Stimulated activated CD8-positive, alpha-beta memory T cell treated with anti-CD3 and anti-CD28 coated beads, Interleukin-12 subunit alpha, Interleukin-12 subunit beta, amount 100 ng/mL, for 1 hour (primary cell): ENCODE data around the gene ICAM4.
A peak's percentile ranks its signal among the peaks of the same experiment; 100 is the strongest.
"Not testable (repeated sequence)": the region's sequence is repeated elsewhere in the genome, so short reads cannot be mapped to it uniquely, and the experiment has no call there.

Experiments
- DNase-seq: peaks from one replicate; pipeline ENCODE4 v3.0.0-alpha.2; 2020; ENCODE audit warnings: low read depth

Gene ICAM4

DNA sequence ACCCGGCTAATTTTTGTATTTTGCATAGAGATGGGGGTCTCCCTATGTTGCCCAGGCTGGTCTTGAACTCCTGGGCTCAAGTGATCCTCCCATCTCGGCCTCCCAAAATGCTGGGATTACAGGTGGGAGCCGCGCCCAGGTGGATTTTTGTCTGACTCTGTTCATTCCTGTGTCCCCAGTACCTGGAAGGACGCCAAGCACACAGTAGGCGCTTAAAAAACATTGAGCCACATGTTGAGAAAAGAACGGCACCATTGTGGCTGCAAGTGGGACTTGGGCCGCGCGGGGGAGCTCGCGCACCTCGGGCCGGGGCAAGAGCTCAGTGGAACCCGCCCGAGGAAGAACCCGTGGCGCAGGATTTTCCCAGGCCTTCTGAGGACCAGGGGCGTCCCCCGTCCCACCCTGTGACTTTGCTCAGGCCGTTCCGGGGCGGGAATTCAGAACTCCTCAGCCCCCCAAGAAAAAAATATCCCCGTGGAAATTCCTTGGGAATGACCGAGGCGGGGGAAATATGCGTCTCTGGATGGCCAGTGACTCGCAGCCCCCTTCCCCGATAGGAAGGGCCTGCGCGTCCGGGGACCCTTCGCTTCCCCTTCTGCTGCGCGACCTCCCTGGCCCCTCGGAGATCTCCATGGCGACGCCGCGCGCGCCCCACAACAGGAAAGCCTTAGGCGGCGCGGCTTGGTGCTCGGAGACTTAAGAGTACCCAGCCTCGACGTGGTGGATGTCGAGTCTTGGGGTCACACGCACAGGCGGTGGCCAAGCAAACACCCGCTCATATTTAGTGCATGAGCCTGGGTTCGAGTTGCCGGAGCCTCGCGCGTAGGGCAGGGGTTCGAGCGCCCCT lies 17.2 kb upstream of the ICAM4 start:
- DNase-seq, result peak; percentile 81

DNA sequence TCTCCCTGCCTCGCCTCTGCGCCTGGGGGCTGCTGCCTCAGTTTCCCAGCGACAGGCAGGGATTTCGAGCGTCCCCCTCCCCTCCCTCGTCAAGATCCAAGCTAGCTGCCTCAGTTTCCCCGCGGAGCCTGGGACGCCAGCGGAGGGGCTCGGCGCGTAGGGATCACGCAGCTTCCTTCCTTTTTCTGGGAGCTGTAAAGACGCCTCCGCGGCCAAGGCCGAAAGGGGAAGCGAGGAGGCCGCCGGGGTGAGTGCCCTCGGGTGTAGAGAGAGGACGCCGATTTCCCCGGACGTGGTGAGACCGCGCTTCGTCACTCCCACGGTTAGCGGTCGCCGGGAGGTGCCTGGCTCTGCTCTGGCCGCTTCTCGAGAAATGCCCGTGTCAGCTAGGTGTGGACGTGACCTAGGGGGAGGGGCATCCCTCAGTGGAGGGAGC lies 16.6 kb upstream of the ICAM4 start:
- DNase-seq, result no peak

DNA sequence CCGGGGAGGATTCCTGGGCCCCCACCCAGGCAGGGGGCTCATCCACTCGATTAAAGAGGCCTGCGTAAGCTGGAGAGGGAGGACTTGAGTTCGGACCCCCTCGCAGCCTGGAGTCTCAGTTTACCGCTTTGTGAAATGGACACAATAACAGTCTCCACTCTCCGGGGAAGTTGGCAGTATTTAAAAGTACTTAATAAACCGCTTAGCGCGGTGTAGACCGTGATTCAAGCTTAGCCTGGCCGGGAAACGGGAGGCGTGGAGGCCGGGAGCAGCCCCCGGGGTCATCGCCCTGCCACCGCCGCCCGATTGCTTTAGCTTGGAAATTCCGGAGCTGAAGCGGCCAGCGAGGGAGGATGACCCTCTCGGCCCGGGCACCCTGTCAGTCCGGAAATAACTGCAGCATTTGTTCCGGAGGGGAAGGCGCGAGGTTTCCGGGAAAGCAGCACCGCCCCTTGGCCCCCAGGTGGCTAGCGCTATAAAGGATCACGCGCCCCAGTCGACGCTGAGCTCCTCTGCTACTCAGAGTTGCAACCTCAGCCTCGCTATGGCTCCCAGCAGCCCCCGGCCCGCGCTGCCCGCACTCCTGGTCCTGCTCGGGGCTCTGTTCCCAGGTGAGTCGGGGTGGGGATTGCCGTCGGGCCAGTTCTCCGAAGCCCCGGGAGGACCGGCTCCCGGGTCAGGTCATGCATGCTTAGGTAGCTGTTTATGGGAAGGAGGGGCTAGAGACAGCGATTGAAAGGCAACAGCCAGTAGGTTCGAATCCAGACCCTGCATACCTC lies 15.9 kb upstream of the ICAM4 start, which contains the start of gene ICAM1:
Gene ICAM1 (plus strand): TSS at position 505 of the 779 bp plus-strand sequence. CDS start 40 bp downstream, at position 545.
- no peak for DNase-seq

DNA sequence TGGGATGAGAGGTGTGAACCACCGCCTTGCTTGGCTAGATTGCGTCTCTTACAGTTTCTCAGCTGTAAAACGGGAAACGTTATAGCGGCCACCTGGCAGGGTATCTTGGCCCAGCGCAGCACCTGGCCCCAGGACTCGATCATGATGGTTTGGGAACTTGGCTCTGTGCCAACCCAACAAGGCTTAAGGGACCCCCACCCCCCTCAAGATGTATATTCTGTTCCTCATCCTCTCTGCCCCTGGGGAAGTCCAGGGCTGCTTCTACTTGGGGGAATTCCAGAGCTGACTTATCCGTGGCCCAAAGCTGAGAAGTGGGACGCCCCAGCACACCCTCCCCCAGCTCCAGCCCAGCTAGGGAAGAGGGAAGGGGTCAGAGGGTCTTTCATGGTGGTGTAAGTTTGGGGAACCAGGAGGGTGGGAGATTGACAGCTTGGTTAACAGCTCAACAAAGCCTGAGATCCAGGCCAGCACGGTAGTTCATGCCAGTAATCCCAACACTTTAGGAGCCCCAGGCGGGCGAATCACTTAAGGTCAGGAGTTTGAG lies 15.1 kb upstream of the ICAM4 start:
- no peak for DNase-seq

DNA sequence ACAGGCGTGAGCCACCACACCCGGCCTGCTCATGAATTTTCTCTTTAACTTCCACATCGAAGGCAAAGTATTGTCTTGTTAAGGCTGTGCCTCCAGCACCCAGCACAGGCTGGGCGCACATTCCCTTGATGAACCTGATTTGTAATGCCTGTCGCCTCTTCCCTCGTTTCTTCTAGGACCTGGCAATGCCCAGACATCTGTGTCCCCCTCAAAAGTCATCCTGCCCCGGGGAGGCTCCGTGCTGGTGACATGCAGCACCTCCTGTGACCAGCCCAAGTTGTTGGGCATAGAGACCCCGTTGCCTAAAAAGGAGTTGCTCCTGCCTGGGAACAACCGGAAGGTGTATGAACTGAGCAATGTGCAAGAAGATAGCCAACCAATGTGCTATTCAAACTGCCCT lies 12.2 kb upstream of the ICAM4 start:
- DNase-seq, result no peak

DNA sequence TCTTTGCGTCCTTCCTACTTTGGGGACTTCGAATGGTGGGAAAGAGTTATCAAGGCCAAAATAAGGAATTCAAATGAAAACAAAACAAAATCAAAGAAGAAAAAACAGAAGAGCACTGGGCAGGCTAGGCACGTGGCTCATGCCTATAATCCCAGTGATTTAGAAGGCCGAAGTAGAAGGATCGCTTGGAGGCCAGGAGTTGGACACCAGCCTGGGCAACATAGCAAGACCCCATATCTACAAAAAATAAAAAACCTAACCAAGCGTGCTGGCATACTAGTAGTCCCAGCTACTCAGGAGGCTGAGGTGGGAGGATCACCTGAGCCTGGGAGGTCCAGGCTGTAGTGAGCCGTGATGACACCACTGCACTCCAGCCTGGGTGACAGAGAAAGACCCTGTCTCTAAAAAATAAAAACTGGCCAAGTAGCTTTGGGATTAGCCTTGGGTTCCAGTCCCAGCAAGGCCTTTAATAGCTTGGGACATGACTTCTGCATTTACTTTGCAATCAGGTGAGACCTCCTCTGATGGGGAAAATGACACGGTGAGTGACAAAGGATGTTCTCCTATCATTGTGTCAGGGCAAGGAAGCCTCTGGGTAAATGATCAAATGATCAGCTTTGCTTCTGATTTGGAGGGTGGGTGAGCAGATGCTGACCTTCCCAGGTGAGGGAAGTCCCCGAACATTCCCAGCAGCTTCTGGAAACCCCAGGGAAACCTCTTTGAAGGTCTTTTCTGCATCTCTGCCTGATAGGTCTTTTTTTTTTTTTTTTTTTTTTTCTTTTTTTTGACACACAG lies 8.8 kb upstream of the ICAM4 start:
- DNase-seq, result no peak

DNA sequence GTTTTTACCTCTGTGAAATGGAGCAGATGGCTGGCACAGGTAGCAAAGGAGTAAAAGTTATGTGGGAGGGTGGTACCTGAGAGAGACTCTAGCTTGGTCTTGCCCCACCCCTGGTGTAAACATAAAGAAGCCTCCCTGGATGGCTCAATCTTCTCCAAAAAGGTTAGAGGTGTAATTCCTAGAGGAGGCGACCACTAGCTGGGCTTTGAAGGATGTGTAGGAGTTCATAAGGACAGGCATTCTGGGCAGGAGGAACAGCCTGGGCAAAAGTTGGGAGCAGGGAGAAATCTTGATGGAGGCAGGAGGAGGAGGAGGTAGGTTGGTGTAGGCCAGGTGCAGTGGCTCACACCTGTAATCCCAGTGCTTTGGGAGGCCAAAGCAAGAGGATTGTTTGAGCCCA lies 7.8 kb upstream of the ICAM4 start:
- DNase-seq, result no peak

DNA sequence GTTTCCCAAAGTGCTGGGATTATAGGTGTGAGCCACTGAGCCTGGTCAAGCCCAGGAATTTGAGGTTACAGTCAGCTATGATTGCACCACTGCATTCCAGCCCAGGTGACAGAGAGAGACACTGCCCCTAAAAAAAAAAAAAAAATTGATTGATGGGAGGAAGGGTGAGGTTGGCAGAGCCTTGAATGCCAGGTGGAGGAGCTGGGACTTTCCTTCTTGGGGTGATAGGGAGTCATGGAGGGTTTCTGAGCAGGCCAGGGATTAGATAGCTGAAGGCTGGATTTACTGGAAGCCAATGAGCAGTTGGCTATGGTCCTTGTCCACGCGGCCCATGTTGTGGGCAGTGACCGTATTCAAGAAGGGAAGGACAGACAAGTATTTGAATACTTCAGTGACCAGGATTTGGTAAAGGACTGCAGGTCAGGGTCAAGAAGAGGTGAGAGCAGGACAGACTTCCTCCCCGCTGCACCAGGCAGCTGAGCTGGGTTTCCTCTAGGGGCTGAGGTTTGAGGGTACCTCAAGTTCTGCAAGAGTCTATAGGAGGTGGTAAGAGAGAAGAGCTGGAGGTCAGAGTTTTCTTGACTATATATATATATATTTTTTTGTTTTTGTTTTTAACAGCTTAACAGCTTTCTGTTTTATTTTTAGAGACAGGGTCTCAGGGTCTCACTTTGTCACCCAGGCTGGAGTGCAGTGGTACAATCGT lies 6.9 kb upstream of the ICAM4 start:
- no peak for DNase-seq

DNA sequence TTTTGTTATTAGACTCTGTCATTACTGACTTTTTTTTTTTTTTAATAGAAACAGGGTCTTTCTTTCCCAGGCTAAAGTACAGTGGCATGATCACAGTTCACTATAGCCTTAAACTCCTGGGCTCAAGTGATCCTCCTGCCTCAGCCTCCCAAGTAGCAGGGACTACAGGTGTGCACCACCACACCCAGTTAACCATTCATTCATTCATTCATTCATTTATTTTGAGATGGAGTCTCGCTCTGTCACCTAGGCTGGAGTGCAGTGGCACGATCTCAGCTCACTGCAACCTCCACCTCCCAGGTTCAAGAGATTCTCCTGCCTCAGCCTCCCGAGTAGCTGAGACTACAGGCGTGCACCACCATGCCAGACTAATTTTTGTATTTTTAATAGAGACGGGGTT lies 4.7 kb upstream of the ICAM4 start:
- DNase-seq, result not testable (repeated sequence)

DNA sequence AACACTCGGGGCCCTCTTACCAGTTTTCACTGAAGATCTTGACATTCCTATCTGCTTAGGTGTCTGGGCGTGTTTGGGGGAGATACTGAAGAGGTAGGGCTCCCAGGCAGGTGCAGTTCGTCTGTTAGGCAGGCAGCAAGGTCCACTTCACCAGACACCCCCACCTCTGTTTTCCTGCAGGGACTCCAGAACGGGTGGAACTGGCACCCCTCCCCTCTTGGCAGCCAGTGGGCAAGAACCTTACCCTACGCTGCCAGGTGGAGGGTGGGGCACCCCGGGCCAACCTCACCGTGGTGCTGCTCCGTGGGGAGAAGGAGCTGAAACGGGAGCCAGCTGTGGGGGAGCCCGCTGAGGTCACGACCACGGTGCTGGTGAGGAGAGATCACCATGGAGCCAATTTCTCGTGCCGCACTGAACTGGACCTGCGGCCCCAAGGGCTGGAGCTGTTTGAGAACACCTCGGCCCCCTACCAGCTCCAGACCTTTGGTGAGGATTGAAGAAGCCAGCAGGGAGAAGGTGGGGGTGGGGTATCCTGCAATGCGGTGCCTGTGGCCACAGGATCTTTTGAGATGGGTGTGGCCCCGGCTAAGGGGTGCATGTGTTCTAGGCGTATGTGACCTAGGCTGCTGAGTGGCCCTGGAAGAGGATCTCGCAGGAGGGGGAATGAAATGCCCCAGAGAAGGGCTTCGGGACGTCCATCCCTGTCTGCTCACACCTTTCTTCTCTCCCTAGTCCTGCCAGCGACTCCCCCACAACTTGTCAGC lies 3.3 kb upstream of the ICAM4 start:
- no peak for DNase-seq

DNA sequence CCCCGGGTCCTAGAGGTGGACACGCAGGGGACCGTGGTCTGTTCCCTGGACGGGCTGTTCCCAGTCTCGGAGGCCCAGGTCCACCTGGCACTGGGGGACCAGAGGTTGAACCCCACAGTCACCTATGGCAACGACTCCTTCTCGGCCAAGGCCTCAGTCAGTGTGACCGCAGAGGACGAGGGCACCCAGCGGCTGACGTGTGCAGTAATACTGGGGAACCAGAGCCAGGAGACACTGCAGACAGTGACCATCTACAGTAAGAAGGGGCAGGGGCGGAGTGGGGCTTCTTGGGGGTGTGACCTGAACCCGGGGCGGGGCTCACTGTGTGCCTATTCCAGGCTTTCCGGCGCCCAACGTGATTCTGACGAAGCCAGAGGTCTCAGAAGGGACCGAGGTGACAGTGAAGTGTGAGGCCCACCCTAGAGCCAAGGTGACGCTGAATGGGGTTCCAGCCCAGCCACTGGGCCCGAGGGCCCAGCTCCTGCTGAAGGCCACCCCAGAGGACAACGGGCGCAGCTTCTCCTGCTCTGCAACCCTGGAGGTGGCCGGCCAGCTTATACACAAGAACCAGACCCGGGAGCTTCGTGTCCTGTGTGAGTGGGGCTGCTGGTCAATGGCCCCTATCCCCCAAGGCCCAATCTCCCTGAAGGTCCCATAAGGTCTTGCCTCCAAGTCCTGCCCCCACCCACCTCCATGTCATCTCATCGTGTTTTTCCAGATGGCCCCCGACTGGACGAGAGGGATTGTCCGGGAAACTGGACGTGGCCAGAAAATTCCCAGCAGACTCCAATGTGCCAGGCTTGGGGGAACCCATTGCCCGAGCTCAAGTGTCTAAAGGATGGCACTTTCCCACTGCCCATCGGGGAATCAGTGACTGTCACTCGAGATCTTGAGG lies 2.4 kb upstream of the ICAM4 start:
- DNase-seq, result no peak

DNA sequence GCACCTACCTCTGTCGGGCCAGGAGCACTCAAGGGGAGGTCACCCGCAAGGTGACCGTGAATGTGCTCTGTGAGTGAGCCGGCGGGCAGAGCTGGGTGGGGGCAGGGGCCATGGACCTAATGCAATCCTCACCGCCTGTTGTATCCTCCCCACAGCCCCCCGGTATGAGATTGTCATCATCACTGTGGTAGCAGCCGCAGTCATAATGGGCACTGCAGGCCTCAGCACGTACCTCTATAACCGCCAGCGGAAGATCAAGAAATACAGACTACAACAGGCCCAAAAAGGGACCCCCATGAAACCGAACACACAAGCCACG lies 1.8 kb upstream of the ICAM4 start:
- no peak for DNase-seq

DNA sequence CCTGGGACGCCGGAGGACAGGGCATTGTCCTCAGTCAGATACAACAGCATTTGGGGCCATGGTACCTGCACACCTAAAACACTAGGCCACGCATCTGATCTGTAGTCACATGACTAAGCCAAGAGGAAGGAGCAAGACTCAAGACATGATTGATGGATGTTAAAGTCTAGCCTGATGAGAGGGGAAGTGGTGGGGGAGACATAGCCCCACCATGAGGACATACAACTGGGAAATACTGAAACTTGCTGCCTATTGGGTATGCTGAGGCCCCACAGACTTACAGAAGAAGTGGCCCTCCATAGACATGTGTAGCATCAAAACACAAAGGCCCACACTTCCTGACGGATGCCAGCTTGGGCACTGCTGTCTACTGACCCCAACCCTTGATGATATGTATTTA lies 1.4 kb upstream of the ICAM4 start:
- no peak for DNase-seq

DNA sequence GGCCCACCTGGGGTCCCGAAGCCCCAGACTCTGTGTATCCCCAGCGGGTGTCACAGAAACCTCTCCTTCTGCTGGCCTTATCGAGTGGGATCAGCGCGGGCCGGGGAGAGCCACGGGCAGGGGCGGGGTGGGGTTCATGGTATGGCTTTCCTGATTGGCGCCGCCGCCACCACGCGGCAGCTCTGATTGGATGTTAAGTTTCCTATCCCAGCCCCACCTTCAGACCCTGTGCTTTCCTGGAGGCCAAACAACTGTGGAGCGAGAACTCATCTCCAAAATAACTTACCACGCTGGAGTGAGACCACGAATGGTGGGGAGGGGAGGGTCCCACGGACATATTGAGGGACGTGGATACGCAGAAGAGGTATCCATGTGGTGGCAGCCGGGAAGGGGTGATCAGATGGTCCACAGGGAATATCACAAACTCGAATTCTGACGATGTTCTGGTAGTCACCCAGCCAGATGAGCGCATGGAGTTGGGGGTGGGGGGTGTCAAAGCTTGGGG lies 2.0 kb downstream of the ICAM4 start:
- DNase-seq, result no peak

DNA sequence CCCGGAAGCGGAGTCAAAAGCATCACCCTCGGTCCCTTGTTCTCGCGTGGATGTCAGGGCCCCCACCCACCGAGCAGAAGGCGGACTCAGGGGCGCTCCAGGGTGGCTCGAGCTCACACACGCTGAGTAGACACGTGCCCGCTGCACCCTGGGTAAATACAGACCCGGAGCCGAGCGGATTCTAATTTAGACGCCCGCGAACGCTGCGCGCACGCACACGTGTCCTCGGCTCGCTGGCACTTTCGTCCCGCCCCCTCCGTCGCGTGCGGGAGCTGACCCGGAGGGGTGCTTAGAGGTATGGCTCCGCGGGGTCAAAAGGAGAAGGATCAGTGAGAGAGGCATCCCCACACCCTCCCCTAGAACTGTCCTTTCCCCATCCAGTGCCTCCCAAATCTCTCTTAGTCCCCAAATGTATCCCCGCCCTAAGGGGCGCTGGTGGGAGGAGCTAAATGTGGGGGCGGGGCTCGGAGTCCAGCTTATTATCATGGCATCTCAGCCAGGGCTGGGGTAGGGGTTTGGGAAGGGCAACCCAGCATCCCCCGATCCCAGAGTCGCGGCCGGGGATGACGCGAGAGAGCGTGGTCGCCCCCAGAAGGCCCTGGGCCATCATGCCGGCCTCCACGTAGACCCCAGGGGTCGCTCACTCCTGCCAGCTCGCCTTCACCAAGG lies 2.5 kb downstream of the ICAM4 start:
- no peak for DNase-seq

DNA sequence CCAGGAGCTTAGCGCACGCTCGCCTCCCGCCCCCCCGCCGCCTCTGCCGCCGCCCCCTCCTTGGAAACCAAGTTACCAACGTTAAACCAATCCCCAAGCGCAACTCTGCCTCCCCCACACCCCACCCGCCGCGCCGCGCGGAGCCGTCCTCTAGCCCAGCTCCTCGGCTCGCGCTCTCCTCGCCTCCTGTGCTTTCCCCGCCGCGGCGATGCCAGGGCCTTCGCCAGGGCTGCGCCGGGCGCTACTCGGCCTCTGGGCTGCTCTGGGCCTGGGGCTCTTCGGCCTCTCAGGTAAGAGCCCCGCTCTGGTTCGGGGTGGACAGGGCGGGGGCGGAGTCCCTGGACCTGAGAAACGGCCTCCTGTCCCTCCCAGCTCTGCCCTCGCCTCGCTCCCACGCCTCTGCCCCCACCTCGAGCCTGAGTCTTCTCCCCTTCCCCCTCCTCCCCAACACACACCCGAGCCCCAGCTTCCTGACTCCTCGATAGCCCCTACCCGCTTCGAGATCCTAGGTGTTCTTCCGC lies 3.1 kb downstream of the ICAM4 start, which contains the start of gene ICAM5:
Gene ICAM5 (plus strand): TSS at position 117 of the 521 bp plus-strand sequence. CDS start 92 bp downstream, at position 209.
- no peak for DNase-seq

DNA sequence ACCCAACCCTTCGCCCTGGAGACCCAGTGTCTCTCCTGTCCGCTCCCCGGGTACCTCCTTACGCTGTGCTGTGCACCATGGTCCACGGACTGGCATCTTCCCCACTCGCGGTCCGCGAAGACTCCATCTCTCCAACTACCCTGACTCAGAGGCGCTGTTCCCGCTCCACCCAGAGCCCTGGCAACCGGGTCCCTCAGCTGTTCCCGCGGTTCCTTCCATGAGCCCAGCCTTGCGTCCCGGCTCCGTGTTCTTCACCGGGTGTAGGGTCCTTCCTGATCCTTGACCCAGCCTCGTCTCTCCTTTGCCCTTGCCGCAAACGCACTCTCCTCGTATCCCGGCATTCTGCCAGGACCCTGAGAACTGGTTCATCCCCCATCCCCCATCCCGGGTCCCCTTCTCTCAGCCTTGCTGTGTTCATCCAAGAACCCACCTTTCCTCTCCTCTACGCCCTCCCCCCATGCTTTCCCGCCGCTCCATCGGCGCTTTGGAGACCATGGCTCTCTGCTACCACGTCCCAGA lies 3.7 kb downstream of the ICAM4 start:
- no peak for DNase-seq

DNA sequence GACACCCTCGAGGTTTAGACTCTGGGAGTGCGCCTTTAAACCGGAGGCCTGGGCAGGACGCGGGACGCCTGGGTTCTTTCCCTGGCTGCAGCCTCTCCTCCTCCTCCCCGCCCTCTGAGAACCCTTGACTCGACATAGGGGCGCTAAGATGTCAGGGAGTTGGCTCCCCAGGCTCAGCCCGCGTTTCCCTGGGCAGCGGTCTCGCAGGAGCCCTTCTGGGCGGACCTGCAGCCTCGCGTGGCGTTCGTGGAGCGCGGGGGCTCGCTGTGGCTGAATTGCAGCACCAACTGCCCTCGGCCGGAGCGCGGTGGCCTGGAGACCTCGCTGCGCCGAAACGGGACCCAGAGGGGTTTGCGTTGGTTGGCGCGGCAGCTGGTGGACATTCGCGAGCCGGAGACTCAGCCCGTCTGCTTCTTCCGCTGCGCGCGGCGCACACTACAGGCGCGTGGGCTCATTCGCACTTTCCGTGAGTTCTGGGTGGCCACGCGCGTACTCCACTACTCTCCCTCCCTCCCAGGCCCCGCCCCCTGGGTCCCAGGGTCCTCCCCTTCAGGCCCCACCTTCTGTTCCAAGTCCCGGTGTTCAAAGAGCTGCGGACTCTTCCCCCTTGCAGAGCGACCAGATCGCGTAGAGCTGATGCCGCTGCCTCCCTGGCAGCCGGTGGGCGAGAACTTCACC lies 4.3 kb downstream of the ICAM4 start:
- DNase-seq, result no peak
